Brain pericyte (primary cell): ENCODE results near the gene CLCN5.
"Not testable (repeated sequence)": the region's sequence is repeated elsewhere in the genome, so short reads cannot be mapped to it uniquely, and the experiment has no call there.

Experiments
- DNase-seq: peaks from one replicate; pipeline ENCODE4 v3.0.0-alpha.2; 2012; ENCODE audit warnings: low read depth, low spot score

CLCN5 gene

DNA sequence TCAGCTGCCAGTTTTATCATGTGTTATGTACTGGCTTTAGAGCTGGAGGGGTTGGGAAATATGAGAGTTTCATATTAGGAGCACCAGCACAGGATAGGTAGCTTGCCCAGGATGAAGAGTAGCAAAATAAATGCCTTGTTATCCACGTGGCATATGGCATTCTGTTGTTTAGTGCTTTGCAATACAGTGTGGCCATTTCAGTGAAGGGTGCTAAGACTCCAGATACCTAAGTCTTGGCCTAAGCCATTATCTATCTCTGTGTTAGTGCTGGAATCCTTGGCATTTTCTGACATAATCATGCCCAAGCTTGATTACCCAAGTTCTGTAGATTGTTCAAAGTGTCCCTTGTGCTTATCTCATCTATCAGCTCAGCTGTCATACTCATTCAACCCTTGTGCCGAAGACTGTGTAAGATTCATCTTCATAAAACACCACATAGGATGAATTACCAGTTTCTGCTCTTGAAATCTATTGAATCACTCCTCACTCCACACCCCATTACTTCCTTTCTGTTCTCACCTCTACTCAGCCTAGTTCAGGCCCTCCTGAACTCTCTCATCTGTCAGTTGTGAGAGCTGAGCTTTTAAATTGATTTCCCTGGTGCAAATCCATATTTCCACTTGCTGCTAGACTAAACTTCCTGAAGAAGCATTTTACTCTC lies 73.5 kb downstream of the CLCN5 start:
- DNase-seq = no peak

DNA sequence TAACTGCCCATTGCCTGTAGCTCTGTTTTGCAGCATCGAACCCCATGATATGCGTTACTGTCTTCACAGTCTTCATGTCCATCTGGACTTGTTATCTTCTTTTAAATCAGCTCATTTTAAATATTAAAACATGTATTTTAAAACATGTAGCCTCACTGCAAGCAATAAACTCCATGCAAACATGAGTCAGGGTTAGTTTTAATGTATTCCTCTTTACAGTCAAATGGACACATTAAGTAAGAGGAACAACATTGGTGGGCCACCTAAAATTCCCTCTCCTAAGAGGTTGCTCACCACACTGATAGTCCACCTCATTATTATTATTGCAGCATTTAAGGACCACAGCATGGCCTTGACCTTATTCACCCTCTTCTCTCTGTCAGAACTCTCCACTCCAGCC lies 74.1 kb downstream of the CLCN5 start:
- DNase-seq = no peak

DNA sequence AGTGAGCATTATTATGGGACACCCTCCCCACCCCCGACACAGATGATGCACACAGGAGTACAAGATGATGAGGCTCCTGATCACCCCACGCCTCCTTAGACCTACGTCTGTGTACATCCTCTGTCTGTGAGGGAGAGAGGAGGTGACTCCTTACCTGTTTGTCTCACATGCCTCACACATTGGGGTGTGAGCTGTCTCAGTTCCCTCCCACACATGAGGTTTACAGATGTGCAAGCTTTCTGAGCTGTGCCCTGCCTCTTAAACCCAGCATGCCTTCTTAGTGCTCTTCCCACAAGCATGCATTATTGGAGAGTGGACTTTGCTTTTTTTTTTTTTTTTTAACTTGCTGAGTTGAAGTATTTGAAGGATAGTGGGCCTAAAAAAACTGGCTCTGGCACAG lies 76.7 kb downstream of the CLCN5 start:
- no peak for DNase-seq

DNA sequence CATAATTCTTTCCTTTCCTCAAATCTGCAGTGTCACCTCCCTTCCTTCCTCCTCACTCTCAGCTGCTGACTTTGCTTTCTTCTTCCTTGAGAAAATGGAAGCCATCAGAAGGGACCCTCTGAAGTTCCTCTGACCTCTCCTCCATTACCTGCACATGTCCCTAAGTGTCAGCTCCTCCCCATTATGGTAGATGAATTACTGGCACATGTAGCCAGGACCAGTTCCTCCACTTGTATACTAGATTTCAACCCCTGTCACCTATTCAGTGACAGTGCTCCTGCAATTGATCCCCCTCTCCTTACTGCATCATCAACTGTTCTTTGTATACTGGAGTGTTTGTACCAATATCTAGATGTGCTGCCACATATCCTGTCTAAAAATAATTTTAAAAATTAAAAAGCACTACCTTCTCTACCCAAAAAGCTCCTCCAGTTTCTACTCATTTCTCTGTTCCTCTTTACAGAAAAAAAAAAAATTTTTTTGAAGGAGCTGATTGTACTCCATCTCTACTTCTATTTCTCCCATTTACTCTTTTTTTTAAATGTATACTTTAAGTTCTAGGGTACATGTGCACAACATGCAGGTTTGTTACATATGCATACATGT lies 78.6 kb downstream of the CLCN5 start:
- no peak for DNase-seq

DNA sequence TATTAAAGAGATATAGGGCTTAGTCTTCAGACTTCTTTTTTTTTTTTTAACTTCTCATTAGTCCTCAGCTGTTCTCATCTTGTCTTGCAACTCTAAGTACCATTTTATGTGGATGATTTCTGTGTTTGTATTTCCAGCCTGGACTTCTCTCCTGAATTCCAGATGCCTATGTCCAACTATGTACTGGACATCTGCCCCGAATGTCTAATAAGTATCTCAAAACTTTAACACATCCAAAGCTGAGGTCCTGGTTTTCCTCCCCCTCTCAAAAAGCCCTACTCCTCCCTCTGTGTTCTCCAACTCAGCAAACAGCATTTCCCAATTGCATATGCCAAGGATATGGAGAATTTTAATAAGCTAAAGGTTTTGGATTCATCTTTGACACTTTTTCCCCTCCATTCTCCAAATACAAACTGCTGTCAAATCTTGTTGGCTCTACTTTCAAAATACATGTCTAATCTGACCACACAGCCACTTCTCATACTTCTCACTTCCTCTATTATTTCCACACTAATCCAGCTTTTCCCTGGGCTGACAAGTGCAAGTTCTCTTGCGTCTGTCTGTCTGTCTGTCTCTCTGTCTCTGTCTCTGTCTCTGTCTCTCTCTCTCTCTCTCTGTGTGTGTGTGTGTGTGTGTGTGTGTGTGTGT lies 79.8 kb downstream of the CLCN5 start:
- DNase-seq = no peak

DNA sequence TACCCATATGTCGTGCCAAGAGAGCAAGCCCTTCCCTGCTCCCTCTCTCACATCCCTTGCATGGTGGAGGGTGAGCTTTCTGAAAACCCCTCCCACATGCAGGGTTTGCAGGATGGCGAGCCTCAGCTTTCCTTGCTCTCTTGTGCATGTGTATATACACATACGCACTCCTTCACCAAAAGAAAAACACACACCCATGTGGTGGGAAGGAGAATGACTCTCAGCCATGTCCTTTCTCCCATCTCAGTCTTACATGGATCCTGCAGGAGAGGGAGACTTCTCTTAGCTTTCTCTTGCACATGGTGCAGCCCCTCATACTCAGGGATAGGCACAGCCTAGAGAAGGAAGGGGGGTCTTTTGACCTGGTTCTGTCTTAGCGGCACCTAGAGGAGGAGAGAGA lies 81.1 kb downstream of the CLCN5 start:
- no peak for DNase-seq

DNA sequence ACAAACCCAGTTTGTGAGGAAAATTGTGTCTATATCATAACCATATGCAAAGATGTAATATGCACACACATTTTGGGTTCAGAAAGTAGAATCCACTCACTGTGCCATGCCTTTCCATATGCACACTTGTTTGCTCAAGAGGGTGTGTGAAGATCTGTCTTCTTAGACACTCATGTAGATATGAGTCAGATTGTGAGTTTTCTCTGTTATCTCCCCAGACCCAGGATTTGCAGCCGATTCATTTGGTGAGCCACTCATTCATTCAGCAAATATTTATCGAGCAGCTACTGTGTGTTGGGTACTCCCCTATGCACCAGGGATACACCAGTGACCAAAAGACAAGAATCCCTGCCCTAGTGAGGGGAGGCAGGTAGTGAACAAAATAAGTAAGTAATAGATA lies 81.5 kb downstream of the CLCN5 start:
- DNase-seq = no peak

DNA sequence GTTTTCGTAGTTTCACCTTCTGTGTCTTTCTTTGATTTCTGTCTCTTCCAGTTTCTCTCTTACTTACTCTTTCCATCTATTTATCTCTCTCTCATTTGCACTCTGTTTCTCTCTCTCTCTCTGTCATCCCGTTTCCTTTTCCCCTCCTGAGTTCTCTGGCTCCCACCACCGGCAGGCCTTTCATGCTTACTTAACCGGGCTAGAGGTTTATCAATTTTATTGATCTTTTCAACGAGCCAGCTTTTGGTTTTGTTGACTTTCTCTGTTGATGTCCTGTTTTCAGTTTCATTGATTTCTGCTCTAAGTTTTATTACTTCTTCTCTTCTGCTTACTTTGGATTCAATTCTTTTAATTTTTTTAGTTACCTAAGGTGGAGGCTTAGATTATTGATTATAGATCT lies 103.2 kb downstream of the CLCN5 start:
- not testable (repeated sequence) for DNase-seq

DNA sequence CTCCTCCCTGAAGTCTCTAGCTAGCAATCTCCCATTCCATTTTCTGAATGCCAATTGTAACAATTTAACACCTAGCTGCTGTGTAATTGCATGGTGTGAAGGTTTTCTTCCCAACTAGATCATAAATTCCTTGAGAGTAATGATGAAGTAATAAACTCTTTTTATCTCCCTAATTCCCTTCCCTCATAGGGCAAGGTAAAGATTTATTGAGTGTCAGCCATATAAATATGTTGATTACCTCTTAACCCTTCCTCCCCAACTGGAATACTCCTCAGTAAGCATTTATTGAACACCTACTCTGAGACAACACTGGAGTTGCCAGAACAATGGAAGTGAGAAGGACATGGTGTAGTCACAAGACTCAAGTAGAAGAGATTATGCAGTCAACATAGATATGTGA lies 112.7 kb downstream of the CLCN5 start:
- no peak for DNase-seq

DNA sequence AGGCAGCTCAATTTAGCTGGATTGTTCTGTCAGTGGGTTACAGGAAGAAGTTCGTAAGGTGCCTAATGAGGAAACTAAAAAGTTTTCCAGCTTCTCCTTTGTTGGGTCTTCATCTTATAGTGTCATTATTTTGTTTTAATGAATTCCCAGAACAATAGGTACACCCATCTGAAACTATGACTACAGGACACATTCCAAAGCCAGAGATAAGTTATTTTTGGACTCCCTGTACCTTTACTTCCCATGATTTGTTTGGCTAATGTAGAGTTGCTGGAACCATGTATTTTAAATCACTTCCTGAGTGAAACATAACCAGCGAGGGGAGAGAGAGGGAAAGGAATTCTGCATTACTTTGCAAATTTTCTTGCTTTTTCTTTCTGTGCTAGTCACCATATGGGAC lies 114.0 kb downstream of the CLCN5 start:
- DNase-seq = no peak

DNA sequence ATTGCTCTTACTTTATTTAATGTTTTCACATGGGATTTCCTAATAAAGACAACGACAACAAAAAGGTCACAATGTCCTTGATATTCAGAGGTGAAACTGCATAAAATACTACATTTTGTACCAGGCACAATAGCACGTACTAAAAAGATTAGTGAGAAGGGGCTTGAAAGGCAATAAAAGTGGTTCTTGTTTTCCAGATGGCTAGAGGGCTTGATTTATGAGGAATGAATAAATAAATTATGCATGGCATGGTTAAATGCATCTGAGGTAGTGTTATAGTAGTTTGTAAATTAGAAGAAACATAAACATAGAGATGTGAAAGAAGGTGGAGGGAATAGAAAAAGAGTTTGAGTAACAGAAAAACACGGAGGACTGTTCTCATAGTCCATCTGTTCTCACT lies 123.4 kb downstream of the CLCN5 start:
- DNase-seq = no peak

DNA sequence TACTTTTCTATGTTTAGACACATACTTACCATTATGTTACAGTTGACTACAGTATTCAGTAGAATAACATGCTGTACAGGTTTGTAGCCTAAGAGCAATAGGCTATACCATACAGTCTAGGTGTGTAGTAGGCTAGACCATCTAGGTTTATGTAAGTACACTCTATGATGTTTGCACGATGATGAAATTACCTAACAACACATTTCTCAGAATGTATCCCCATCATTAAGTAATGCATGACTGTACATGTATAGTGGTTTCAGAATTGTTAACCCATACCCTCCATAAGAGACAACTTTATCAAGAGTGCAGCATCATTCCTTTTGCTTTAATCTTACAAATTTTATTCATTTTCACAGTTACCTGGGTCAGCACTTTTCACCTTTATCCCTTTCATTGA lies 126.8 kb downstream of the CLCN5 start:
- no peak for DNase-seq

DNA sequence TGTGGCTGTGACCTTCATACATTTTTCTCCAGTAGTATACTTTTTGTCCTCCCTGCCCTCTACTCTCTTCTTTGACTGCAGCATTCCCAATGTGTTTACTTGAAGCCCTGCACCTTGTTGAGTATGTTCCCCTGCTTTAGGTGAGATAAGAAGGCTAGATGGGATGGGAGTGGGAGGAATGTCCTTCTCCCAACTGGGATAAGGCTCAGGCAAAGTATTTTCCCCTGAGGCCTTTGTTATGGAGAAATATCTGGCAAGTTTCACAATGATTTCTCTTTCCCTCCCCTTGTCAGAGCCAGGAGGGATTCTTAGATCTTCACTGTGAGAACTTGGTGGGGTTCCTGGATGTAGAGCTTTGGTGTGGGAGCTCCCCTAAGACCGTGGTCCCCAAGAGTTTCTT lies 131.8 kb downstream of the CLCN5 start:
- DNase-seq = no peak

DNA sequence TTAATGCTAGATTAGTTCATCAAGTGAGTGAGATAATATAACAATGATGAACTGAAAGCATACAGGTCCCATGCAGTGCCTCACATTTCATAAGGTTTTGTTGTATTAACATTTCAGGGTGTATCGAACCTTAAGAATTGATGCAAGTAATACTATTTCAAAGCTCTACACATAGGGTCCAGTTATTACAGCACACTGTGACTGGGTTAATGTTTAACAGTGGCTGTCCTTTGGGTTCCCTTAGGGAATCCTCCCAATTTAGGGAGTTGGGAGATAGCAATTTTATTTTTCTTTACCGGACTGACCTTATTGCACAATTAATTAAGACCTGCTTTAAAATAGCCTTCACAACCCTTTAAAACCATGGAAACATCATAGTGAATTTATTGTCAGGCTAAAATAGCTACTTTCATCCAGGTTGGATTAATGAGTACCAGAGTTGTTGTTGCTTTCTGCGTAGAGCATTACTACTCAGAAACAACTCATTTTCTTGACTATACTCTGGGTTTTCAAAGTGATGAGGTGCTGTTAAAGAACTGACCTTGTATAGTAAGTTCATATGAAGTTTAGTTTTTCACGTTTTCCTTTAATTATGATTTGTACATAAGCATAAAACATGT lies 144.0 kb downstream of the CLCN5 start:
- DNase-seq = no peak

DNA sequence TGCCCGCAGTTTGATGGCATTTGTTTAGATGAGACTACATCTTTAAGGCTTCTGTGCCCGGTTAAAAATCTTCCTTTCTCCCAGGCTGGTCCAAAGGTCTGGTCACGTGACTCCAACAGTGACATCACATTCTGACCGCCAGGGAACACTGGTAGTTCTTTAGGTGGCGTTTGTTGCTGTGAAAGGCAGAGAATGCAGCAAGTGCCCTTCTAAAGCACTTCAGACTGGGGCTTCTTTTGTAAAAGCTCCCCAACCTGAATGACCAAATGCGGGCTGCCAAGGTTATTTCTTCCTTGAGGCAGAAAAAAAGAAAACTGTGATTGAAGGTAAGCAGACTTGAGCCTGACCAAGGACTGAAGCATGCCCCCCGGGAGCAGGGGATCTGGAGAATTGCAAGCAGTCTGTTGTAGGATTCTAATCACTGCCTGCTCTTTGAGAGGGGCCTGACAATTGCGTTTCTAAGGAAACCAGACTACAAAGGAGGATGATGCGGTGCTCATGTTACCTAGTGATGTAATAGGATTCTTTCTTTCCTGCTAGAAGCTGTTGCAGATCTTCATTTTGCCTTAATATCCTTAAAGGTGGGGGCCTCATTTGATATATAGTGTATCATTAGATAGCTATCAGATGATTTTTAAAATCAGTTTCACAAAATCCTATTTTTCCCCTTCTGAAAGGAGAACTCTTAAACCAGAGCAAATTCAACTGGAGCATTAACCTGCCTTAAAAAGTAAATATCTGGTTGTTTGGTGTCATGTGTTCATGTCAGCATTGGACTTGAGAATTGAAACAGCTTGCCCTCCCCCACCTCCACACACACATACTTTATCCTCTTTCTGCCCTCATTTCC lies 145.3 kb downstream of the CLCN5 start:
- no peak for DNase-seq

DNA sequence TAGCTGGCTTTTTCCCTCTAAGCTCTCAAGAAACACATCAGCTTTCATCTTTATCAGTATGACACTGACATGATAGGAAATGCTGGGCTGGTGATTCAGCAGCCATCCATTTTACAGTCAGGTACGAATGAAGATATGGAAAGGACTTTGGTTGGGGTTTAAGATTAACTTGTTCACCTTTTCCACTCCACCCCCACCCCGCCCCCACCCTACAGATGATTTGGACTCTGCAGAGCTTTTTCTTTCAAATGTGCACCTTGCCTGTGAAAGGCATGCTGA lies 145.8 kb downstream of the CLCN5 start:
- DNase-seq = no peak

DNA sequence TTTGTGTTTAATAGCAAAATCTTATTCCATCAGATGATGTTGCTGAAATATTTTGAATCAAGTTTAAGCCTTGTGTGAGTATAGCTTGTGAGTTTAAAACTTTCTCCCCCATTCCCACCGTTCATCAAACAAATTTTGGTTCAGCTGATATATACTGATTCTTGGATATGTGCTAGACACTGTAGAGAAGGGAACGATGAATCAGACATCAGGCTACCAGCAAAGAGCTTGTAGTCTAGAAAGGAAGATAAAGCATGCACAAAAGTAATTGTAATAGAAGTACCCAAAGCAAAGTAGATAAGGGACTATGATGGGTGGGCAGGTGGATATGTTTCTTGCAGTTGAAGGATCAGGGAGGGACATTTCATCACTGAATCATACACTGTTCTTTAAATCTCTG lies 146.5 kb downstream of the CLCN5 start:
- DNase-seq = no peak

DNA sequence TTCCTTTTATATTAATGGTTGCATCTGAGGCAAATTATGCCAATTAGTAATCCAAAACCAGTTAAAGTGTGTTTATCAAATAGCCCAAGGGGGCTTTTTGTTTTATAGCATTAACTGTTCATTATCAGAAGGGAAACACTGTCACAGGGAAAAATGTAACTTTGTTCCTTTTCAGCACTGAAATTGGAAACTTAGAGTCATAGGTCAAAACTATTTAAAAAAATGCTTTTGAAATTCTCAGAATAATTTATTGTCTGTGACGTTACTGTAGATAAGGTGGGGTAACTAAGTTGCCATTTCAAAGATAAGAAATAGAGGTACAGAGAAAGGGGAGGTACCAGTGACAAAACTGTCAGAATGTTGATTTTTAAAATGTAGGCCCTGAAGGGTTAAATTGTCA lies 149.1 kb downstream of the CLCN5 start:
- no peak for DNase-seq

DNA sequence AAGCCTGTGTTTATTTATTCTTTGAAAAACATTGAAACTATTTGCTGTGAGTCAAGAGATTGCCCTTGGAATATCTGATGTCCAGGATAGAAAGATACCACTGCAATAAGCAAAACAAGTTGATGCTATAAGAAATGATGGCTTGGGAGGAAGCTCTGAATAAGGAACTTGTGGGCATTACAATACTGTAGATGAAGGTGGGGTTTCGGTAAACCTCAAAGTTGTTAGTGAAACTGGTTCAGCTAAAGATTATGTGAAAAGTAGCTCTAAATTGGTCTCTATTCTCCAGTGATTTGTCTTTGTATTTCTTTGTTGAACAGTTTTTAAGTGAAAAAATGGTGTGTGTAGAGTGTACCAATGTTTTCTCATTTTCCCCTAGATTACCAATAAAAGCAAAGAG lies 149.7 kb downstream of the CLCN5 start:
- DNase-seq = no peak

DNA sequence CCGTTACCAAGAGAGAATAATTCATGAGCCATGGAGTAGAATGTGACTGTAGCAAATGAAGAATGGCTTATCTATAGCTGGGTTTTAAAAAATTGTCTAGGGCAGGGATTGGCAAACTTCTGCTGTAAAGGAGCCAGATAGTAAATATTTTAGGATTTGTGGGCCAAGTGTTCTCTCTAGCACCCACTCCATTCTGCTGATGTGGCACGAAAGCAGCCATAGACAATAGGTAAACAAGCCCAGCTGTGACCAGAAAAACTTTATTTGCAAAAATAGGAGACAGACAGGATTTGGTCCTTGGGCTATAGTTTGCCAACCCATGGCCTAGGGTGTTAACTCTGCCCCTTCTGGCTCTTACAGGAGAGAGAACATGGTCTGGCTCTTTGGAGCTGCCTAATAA lies 151.2 kb downstream of the CLCN5 start:
- DNase-seq = no peak

DNA sequence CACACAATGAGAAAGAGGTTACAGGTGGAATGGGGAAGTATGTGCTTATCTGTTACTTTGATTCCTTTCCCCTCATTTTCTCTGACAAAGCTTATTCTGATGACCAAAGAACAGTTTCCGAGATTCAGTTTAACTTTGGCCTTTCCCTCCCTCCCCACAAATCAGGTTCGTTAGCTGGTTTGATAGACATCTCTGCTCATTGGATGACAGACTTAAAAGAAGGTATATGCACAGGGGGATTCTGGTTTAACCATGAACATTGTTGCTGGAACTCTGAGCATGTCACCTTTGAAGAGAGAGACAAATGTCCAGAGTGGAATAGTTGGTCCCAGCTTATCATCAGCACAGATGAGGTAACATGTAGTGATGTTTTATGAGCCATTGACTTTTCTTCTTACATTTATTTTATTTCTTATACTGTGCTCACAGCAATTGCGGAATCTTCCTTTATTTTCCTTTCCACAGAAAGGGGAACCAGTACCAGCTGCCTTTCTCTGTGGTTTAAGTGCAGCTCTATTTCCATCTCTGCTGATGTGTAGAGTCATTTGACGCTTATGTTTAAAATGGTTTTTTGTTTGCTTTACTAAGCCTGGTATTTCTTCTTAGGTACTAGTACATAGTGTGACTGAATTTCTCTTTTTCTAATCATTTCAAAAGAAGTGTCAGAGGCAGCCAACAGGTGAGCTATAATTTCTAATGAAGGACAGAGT lies 153.4 kb downstream of the CLCN5 start:
- DNase-seq = no peak
